Uterus (tissue), 4 donors: ENCODE measurements around the gene NR4A3. TPM values are rescaled to one million over a fixed set of nuclear protein-coding genes. Genes with fewer than 3 reads are reported as not detected.

Source experiments
- DNase-seq, 2 donors: peaks; one replicate each; pipeline ENCODE4 v3.0.0-alpha.2; 2019 to 2020
- H3K27ac ChIP-seq, 2 donors: fragments of 200-600 bp; sonication (generic); 1 replicate in 1 of 2; 2 replicates in 1 of 2; pipeline ENCODE4 v1.5.1; 2016 to 2018
- H3K27me3 ChIP-seq, 2 donors: fragments of 200-600 bp; sonication (generic); one replicate each; pipeline ENCODE4 v1.5.1; 2018 to 2019; ENCODE audit warnings: control low read depth in 1 of 2
- H3K36me3 ChIP-seq, 2 donors: fragments of 200-600 bp; sonication (generic); one replicate each; pipeline ENCODE4 v1.5.1; 2019; ENCODE audit warnings: control low read depth in 1 of 2
- H3K4me1 ChIP-seq, 2 donors: fragments of 200-600 bp; sonication (generic); one replicate each; pipeline ENCODE4 v1.5.1; 2018 to 2019; ENCODE audit warnings: control low read depth in 1 of 2
- H3K4me3 ChIP-seq, 2 donors: fragments of 200-600 bp; sonication (generic); 1 replicate in 1 of 2; 2 replicates in 1 of 2; pipeline ENCODE4 v1.5.1; 2018 to 2019; ENCODE audit warnings: mild to moderate bottlenecking in 1 of 2
- H3K9me3 ChIP-seq, 2 donors: fragments of 200-600 bp; sonication (generic); one replicate each; pipeline ENCODE4 v1.5.1; 2019; ENCODE audit warnings: control low read depth in 1 of 2
- POLR2A ChIP-seq, 2 donors: fragments of 450-650 bp; IDR thresholded peaks; one replicate each; pipeline ENCODE4 v1.6.1; 2016; ENCODE audit warnings: antibody characterized with exemption in 2 of 2, mild to moderate bottlenecking in 1 of 2, moderate library complexity in 1 of 2
- intact Hi-C: fragments of 100-400 bp; cut with DNase I; formaldehyde crosslinking; loops from one replicate; pipeline ENCODE4 v1.15.1; 2023; ENCODE audit warnings: low total_unique reads
- total RNA-seq, 4 donors: library from RNA; depleted of rRNA in 3 of 4; stranded (reverse); fragments of >200 nt in 3 of 4; gene quantifications; one replicate each; pipeline versions ENCODE4 v1.1.0 to v1.2.4, GENCODE V29; 2014 to 2023
- TF ChIP-seq, protein P1 (sequence below), 4 experiments: fragments of 200-600 bp in 2 of 4; fragments of 450-650 bp in 2 of 4; sonication (generic) in 2 of 4; IDR thresholded peaks; one replicate each; pipeline ENCODE4 v1.5.1; 2016 to 2019; ENCODE audit warnings: antibody characterized with exemption in 4 of 4, mild to moderate bottlenecking in 2 of 4, moderate library complexity in 1 of 4
- donor health status: DM: yes; HTN: yes; CAD: no.

The NR4A3 gene
- total RNA-seq, 4 donors from 2014 or later, result under 0.01 to 5.5 (median 2.0) TPM

DNA sequence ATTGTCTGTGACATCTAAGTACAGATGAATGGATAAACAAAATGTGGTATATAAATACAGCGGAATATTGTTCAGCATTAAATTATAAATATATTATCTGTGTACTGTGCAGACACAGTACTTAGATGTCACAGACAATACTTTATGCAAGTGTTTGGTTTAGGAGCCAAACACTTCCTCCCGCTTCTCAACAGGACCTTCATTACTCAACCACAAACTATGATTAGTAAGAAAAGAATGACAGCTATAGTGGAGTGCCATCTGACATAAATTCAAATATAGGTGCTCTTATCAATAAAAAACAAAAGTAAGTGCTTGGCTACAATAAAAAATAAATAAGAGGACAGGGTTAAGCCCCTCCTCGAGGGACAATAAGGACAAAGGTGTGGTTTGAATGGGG lies 45.9 kb downstream of the NR4A3 start:
- H3K36me3 ChIP-seq, result no peaks in the 10 kb centered on the region
- H3K4me1 ChIP-seq, result no peaks in the 10 kb centered on the region
- H3K27ac ChIP-seq, result no peak overlapping the region
- H3K27me3 ChIP-seq, result no peaks in the 10 kb centered on the region
- H3K4me3 ChIP-seq, result no peak overlapping the region
- no peaks in the 10 kb centered on the region for H3K9me3 ChIP-seq
- DNase-seq, result no peak
- intact Hi-C loops, result no loop called here
- TF ChIP-seq, protein P1, sequence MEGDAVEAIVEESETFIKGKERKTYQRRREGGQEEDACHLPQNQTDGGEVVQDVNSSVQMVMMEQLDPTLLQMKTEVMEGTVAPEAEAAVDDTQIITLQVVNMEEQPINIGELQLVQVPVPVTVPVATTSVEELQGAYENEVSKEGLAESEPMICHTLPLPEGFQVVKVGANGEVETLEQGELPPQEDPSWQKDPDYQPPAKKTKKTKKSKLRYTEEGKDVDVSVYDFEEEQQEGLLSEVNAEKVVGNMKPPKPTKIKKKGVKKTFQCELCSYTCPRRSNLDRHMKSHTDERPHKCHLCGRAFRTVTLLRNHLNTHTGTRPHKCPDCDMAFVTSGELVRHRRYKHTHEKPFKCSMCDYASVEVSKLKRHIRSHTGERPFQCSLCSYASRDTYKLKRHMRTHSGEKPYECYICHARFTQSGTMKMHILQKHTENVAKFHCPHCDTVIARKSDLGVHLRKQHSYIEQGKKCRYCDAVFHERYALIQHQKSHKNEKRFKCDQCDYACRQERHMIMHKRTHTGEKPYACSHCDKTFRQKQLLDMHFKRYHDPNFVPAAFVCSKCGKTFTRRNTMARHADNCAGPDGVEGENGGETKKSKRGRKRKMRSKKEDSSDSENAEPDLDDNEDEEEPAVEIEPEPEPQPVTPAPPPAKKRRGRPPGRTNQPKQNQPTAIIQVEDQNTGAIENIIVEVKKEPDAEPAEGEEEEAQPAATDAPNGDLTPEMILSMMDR (IDR thresholded peaks at IDR 0.05), result no peak
- TF ChIP-seq POLR2A (IDR thresholded peaks at IDR 0.05), result no peak

DNA sequence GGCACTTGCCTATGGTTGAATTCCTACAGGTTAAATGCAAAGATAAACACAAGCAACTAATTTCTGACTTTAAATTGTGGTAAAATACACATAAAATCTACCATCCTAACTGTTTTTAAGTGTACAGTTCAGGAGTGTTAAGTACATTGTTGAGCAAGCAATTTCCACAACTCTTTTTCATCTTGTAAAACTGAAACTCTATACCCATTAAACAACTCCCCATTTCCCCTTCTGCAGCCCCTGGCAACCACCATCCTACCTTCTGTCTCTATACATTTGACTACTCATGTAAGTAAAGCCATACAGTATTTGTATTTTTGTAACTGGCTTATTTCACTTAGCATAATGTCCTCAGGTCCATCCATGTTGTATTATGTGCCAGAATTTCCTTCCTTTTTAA lies 46.3 kb downstream of the NR4A3 start:
- Histone ChIP-seq H3K4me3 (no peak overlapping the region), H3K27me3 (no peaks in the 10 kb centered on the region), H3K36me3 (no peaks in the 10 kb centered on the region), H3K4me1 (no peaks in the 10 kb centered on the region), H3K9me3 (no peaks in the 10 kb centered on the region), H3K27ac (no peak overlapping the region)
- intact Hi-C loops, result no loop called here
- no peak for DNase-seq
- TF ChIP-seq POLR2A (IDR thresholded peaks at IDR 0.05), result no peak
- TF ChIP-seq, protein P1 (IDR thresholded peaks at IDR 0.05), result no peak

DNA sequence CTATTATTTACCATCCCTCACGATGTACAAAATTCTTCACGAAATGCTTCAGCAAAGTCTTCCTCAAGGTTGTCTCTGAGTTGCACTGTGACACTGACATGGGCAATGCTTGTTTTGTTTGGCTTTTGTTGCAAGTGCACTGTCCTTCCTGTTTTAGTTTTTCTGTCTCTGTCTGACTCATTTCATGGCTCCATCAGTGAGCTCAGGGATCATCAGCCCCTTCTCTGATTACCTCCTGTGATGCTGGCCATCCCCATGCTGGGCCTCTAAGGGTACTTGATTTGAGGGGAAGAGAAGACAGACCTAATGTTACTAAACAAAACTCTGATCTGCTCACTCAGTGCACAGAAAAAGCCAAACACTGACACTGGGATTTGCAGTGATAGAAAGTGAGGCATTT lies 47.2 kb downstream of the NR4A3 start:
- Histone ChIP-seq H3K27me3 (no peaks in the 10 kb centered on the region), H3K4me3 (no peak overlapping the region), H3K4me1 (no peaks in the 10 kb centered on the region), H3K9me3 (no peaks in the 10 kb centered on the region), H3K36me3 (no peaks in the 10 kb centered on the region), H3K27ac (no peak overlapping the region)
- DNase-seq, result no peak
- TF ChIP-seq, protein P1 (IDR thresholded peaks at IDR 0.05), result no peak
- no peak for TF ChIP-seq POLR2A (IDR thresholded peaks at IDR 0.05)
- intact Hi-C loops, result no loop called here

- H3K27me3 ChIP-seq, result no peaks in the 10 kb centered on the region
- H3K36me3 ChIP-seq, result no peaks in the 10 kb centered on the region
- no peak overlapping the region for H3K27ac ChIP-seq
- no peak overlapping the region for H3K4me3 ChIP-seq
- intact Hi-C loops, result no loop called here
- H3K9me3 ChIP-seq, result no peaks in the 10 kb centered on the region
- DNase-seq, result no peak
- H3K4me1 ChIP-seq, result no peaks in the 10 kb centered on the region
- no peak for TF ChIP-seq POLR2A (IDR thresholded peaks at IDR 0.05)
- TF ChIP-seq, protein P1 (IDR thresholded peaks at IDR 0.05), result no peak
These were observed 48.4 kb downstream of the NR4A3 start for GRCh38 chr9:99870126-99870525.

GRCh38 chr9:99873531-99873930 lies 51.8 kb downstream of the NR4A3 start:
- Histone ChIP-seq H3K36me3 (no peaks in the 10 kb centered on the region), H3K27me3 (no peaks in the 10 kb centered on the region), H3K4me3 (no peak overlapping the region), H3K9me3 (no peaks in the 10 kb centered on the region), H3K4me1 (no peaks in the 10 kb centered on the region), H3K27ac (no peak overlapping the region)
- intact Hi-C loops, result no loop called here
- TF ChIP-seq POLR2A (IDR thresholded peaks at IDR 0.05), result no peak
- TF ChIP-seq, protein P1 (IDR thresholded peaks at IDR 0.05), result no peak
- DNase-seq, result no peak
